GM20000 (cell line): Measurements from ENCODE around the gene ATP9B.

Source experiments
- DNase-seq: peaks from one replicate; pipeline ENCODE4 v3.0.0; 2012; ENCODE audit warnings: low spot score
- CTCF ChIP-seq: IDR thresholded peaks from 2 replicates; pipeline ENCODE4 v1.5.1; 2012; ENCODE audit warnings: mild to moderate bottlenecking, control low read depth; ENCODE audit errors: extremely low read depth, missing control alignments

Gene ATP9B

GRCh38 chr18:79222790-79223189 lies 153.6 kb downstream of the ATP9B start:
- TF ChIP-seq CTCF = no peak

DNA sequence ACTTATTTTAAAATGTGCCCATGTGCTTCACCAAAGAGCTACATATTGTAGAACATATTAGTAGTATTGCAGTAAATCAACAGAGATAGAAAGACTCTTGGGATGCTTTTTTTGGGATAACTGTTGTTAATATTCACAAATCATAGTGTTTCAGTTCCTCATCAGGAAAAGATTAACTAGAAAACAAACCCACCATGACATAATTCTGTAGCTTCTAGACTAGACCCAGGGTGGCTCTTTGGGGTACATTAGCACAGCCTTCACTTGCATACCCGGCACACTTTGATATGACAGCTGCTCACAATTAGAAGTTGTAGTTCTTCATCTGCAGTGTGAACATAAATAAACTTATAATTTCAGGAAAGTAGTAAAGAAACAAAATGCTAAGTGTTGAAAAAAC lies 154.2 kb downstream of the ATP9B start:
- no peak for TF ChIP-seq CTCF
- no peak for DNase-seq

More at GRCh38 chr18:79222790-79223189, 153.6 kb downstream of the ATP9B start:
- no peak for DNase-seq

DNA sequence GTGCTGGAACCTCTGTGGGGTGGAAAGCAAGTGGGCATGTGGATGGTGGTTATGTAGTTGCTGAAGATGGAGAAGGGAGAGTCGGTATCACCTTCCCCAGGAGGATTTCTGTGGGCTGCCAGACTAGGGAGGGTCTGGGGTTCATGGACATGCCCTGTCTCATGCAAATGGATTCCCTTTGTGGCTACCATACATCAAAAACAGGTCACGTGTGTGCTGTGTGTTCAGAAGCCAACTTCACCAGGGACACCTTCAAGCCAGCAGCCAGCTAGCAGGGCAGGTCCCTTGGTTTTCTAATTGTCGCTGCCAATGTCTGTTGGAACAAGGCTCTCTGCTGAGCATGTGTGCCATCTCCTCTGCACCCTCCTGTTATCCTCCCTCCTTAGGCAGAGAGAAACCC lies 155.2 kb downstream of the ATP9B start:
- DNase-seq = no peak
- TF ChIP-seq CTCF = no peak

DNA sequence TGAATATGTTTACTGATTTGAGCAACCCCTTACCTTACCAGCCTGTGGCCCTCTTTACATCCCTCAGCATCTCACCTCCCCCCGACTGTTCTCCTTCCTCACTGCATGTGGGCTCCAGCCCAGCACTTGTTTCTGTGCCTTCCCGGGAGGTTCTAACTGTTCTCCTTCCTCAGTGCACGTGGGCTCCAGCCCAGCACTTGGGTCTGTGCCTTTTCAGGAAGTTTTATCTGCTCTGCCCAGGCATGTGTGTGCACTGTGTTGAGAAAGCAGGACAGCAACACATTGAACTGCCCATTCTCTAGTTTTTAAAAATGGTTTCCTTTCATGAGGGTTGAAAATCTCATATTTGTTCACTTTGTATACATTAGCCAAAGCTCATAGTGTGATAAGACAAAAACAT lies 158.4 kb downstream of the ATP9B start:
- DNase-seq = no peak
- TF ChIP-seq CTCF = no peak

DNA sequence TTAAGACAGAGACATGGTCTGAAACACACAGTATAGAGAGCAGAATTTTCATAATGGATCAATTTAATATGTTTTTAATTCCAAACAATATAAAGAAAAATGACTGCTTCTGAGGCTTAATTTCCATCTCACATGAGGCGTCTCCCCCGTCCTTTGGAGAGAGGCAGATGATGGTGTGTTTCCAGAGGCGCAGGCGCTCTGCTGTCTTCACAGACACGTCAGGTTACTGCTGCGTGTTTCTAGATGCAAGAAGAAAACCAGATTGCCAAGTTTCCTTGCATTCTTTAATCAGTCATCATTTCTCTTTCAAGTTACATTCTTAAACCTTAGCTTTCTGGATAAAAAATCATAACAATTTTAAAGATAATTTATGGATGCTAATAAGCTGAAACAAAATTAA lies 160.2 kb downstream of the ATP9B start:
- no peak for TF ChIP-seq CTCF
- no peak for DNase-seq

DNA sequence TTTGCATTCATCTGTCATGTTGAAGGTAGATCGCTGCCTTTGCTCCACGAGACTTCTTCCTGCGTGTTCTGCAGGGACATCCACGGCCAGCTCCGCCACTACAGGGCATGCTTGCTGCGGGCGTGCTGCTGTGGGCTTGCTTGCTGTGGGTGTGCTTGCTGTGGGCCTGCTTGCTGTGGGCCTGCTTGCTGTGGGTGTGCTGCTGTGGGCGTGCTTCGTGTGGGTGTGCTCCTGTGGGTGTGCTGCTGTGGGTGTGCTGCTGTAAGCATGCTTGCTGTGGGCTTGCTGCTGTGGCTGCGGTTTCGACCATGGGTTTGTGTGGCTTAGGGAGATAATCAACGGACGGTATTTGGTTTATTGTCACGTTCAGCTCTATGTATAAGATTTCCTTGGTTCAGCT lies 165.2 kb downstream of the ATP9B start:
- no peak for TF ChIP-seq CTCF
- DNase-seq = no peak

DNA sequence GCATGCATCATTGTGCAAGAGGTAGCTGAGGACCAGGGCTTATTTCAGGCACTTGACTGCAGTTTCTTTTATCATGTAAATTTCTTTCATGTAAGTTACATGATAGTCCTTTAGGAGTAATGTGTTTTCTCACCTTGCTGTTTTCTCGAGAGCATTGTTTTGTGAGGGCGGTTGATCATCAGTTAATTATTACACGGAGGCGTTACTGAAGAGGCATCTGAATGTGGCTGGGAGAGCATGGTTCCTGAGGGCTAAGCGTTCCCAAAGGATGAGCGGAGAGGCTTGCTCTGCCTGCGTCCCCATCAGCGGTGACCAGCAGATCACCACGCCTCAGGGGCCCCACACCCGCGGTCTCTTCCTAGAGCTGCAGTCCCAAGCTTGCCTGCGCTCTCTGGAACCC lies 170.4 kb downstream of the ATP9B start:
- no peak for DNase-seq
- no peak for TF ChIP-seq CTCF
